GM19468 (cell line): Measurements from ENCODE around the gene RABEP2.
A peak's percentile ranks its signal among the peaks of the same experiment; 100 is the strongest.
"Not testable (repeated sequence)": the region's sequence is repeated elsewhere in the genome, so short reads cannot be mapped to it uniquely, and the experiment has no call there.

Experiments used
- ATAC-seq: cut with Tn5 transposase; IDR thresholded peaks from one replicate; pipeline ENCODE4 v1.9.1; 2021; ENCODE audit warnings: mild to moderate bottlenecking, moderate library complexity, moderate number of reproducible peaks; ENCODE audit not compliant: unreplicated experiment; ENCODE audit errors: extremely low read depth

Gene RABEP2

GRCh38 chr16:28881565-28881964, 43.5 kb downstream of the RABEP2 start:
- ATAC-seq, result not testable (repeated sequence)

DNA sequence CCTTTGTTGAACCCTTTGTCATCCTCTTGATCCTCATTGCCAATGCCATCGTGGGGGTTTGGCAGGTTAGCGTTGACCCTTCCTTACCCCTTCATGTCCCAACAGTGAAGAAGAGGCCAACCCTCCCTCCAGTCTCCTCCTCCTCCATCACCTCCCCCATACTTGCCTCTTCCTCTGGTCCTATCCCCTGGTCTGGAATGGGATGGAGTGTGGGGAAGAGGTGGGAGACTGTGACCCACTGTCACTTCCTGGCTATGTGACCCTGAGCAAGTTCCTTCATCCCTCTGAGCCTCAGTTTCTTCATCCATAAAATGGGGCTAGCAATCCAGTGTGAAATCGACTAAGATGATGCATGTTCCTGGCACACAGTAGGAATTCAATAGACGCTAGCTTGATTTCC, 44.1 kb downstream of the RABEP2 start:
- no peak for ATAC-seq

- no peak for ATAC-seq
These were observed 44.5 kb downstream of the RABEP2 start for GRCh38 chr16:28880589-28880915.

DNA sequence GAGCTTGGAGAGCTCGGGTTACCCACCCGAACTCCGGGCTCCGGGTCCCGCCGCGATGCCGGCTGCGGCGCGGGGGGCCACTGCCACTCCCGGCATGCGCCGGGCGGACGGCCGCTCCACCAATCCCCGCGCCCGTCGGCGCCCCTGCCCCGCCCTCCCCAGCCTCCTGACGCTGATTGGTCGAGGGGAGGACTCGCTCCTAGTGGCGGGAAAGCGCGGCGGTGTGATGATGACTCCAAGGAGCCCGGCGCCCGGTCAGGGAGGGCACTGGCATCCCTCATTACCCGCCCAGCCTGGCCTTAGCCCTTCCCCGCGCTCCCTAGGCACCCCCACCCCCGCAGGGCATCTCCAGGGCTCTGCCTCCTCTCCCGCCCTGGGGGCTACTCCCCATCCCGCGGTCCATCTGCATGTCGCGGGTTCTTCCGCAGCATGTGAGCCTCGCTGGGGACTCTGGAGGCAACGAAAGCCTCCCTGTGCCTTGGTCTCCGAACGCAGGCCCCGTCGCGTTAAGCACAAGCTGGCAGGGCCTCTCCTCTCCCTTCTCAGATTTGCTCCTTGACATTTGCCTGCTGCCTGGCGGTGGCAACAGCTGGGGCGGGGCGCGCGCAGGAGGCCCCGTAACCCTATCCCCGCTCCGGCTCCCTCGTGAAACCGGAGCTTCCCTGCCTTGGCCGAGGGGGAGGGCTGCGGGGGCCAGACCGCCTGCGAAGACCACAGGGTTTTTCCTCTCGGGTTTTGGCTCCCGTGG, 45.0 kb downstream of the RABEP2 start:
- ATAC-seq, result peak; percentile 48

DNA sequence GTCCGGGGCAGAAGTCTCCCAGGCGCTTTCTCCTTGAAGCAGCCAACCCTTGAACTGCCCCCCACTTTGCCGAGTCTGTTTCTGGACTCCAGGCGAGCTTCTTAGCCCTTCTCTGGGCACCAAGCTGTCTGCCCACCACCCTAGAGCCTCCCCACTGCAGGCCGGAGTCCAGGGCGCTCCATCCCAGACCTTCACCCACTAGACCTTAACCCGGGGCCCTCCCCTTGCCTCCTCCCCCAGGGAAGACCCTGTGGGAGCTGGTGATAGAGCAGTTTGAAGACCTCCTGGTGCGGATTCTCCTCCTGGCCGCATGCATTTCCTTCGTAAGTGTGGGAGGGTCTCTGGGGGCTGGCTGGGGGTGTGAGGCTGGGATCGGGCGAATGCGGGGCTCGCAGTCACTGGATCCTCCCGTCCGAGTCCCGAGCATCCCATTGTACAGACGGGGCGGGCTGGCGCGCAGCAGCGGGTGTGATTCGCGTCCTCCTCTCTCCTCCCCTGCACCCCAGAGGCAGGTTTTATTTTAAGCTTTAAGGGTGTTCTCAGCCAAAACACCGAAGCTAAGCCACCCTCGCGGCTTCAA, 45.7 kb downstream of the RABEP2 start:
- ATAC-seq, result no peak

- no peak for ATAC-seq
These were observed 46.7 kb downstream of the RABEP2 start, which contains the start of gene ATP2A1 for GRCh38 chr16:28878083-28878926. TSS of gene ATP2A1 (plus strand) at chr16:28878488. CDS start at chr16:28878672, 184 bp downstream.

DNA sequence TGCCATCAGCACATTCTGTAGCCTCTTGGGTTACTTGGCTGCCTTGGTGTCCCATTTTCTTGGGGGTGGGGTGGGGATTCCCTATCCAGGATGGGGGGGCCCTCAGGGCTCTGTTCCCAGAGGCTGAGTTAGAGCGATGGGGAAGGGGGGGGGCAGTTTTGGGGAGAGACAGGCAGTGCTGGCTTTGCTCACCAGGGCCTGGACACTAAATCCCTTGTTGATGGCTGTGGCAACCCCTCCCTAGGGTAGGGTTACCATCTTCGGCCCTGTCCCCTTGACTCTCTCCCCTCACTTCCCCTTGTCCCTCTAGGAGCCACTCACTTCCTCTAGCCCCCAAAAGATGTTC, 47.4 kb downstream of the RABEP2 start:
- ATAC-seq, result no peak

DNA sequence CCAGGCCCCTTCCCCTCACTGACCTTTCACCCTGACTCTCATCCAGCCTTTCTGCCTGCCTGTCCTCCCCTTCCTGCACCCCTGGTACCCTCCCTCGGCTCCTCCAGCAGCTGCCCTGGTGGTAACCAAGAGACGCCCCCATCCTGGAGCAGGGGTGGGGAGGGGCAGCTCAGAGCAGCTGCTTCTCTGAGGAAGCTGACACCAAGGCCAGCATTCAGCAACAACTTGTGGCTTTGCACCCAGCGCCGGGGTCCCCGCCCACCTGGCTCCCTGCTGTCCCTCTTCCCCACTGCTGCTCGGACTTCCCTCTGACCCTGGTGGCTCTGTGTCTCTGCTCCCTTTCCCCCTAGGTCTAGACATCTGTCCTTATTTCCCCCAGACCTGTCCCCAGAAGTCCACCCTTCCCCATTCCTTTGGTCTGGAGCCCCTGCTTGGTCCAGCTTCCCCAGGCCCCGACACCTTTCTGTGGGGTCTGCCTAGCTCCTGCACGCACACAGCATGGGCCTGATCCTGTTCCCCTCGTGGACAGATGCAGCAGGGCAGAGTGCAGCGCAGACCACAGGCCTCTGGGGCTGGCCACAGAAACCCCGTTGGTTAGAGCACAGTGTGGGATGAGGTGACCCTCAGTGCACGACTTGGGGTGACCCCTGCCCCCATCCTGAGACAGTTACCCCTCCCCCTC, 47.9 kb downstream of the RABEP2 start:
- ATAC-seq, result no peak

GRCh38 chr16:28876019-28876659, 48.9 kb downstream of the RABEP2 start:
- ATAC-seq, result no peak

GRCh38 chr16:28875134-28876018, 49.7 kb downstream of the RABEP2 start:
- ATAC-seq, result no peak

DNA sequence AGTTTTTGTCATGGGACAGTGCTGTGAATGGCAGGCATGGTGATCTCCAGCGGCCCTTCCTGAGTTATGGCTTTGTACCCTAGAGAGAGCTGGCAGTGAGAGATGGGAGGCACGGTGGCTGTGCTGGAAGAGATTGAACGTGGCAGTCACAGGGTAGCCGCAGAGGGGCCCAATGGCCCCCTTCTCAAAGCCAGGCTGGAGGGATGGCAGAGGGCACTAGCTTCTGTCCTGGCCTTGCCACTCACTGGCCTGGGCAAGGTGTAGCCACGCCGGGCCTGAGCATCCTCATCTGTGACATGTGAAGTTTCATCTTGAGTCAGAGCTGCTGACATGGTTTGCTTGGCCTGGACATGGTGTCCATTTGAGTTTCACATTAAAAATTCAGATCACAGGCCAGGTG, 50.6 kb downstream of the RABEP2 start:
- no peak for ATAC-seq

- no peak for ATAC-seq
These were observed 51.4 kb downstream of the RABEP2 start for GRCh38 chr16:28873543-28874201.

- no peak for ATAC-seq
These were observed 52.1 kb downstream of the RABEP2 start for GRCh38 chr16:28872952-28873351.

DNA sequence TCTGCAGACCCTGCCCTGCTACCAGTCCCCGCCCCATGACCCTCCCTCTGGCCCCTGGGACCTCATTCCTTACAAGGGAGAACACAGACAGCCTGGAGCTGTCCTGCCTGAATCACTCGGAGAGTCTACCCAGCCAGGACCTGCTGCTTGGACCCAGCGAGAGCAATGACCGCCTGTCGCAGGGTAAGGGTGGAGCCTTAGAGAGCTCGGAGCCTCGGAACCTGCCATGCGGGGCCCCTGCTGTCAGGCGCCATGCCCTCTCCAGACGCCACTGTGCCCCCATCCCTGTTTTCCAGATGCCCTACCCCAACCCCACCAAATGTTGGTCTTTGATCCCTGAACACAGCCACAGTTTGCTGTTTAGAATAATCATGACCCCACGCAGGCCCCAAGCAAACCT, 55.8 kb downstream of the RABEP2 start:
- no peak for ATAC-seq

DNA sequence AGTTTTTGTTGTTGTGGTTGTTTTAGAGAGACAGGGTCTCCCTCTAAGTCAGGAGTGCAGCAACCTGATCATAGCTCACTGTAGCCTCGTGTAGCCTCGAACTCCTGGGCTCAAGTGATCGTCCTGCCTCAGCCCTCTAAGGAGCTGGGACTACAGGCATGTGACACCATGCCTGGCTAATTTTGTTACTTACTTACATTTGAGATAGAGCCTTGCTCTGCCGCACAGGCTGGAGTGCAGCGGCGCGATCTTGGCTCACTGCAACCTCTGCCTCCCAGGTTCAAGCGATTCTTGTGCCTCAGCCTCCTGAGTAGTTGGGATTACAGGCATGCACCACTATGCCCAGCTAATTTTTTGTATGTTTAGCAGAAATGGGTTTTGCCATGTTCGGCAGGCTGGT, 57.4 kb downstream of the RABEP2 start:
- not testable (repeated sequence) for ATAC-seq

DNA sequence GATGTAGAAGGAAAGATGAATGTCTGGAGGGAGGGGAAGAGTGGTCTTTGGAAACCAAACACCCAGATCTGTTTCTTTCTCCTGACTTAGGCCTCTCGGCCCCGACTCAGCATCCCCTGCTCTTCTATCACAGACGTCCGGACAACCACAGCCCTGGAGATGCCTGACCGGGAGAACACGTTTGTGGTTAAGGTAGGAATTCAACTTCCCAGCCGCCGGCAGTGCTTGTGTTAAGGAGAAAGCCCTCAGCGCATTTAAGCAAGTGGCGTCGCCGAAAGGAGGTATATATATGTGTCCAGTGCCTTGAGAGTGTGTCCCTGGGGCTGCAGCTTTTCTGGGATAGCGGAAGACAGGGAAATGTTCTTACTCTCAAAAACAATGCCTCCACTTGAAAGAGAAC, 57.8 kb downstream of the RABEP2 start:
- no peak for ATAC-seq

- ATAC-seq, result no peak
These were observed 58.6 kb downstream of the RABEP2 start for GRCh38 chr16:28866454-28866804.

DNA sequence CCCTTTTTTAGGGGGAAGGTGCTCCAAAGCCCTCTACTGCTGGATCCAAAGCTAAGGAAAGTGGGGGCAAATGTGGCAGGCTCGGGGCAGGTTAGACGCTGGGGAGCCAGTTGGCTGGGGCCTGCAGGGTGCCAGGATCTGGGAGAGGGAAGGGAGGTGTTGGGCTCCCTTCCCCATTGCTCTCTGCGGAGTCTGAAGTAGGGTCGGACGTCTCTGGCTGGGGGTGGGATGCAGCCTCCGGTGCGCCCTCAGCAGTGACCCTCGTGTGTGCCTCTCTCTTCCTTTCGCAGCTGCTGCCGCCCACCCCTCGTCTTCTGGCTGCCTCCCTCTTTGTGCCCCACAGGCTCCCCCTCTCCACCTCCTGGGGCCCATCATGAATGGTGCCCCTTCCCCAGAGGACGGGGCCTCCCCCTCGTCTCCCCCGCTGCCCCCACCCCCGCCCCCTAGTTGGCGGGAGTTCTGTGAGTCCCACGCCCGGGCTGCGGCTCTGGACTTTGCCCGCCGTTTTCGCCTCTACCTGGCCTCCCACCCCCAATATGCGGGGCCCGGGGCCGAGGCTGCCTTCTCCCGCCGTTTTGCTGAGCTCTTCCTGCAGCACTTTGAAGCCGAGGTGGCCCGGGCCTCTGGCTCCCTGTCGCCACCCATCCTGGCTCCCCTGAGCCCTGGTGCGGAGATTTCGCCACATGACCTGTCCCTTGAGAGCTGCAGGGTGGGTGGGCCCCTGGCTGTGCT, 59.1 kb downstream of the RABEP2 start:
- no peak for ATAC-seq
